K562 (cell line): ENCODE data around the gene SEPTIN2. TPM values are rescaled to one million over a fixed set of nuclear protein-coding genes. Genes with fewer than 3 reads are reported as not detected.

Experiments
- ATAC-seq: fragments of 200-7000 bp; cut with Tn5 transposase; 3 replicates; pipeline ENCODE4 v1.9.1; 2020; ENCODE audit warnings: moderate library complexity
- BruUV-seq: library from RNA; stranded (reverse); fragments of 400-500 nt; replicated peaks from 2 replicates; lab custom pipeline; 2021; lab: Mats Ljungman, UMichigan
- CTCF ChIA-PET: fragments of 300-600 bp; formaldehyde crosslinking; extraction: SDS; loops from one replicate; lab custom pipeline; 2021; ENCODE audit warnings: low intra/inter-chr PET ratio; lab: Yijun Ruan, JAX
- POLR2A ChIA-PET: fragments of 300-600, 350-650 bp; sonication (Branson Sonifier 250); formaldehyde crosslinking; extraction: SDS; loops from one replicate; lab custom pipeline; 2021; ENCODE audit warnings: antibody characterized with exemption, inconsistent platforms; lab: Yijun Ruan, JAX
- DNase-seq, 4 experiments: peaks; one replicate each; pipeline versions ENCODE4 v3.0.0 to v3.0.0-alpha.2; 2011 to 2018; ENCODE audit warnings: low spot score in 3 of 4, mixed read lengths in 3 of 4; ENCODE audit errors: extremely low read depth in 1 of 4
- FAIRE-seq: peaks from 2 replicates; lab custom pipeline; 2011; peaks lifted over from hg19 to GRCh38; lab: Jason Lieb, UNC
- H2AFZ ChIP-seq: 2 replicates; pipeline ENCODE4 v1.6.0; 2011; ENCODE audit warnings: low read depth, low read length, control low read depth, inconsistent platforms
- H3K27ac ChIP-seq: fragments of 200-600 bp; 3 replicates; pipeline ENCODE4 v1.8.0; 2011; ENCODE audit warnings: low read depth, mild to moderate bottlenecking, control low read depth, inconsistent platforms, low read length, moderate library complexity, mixed read lengths; ENCODE audit errors: extremely low read depth
- H3K27me3 ChIP-seq, 2 experiments: fragments of 300-600 bp in 1 of 2; 2 replicates in 1 of 2; 3 replicates in 1 of 2; pipeline versions ENCODE4 v1.6.0 to v1.8.0; 2011; ENCODE audit warnings: inconsistent platforms in 2 of 2, low read length in 2 of 2, mild to moderate bottlenecking in 1 of 2, mixed read lengths in 1 of 2, moderate library complexity in 1 of 2; ENCODE audit not compliant: control insufficient read depth in 2 of 2, insufficient read depth in 2 of 2
- H3K36me3 ChIP-seq: fragments of 300-600 bp; 3 replicates; pipeline ENCODE4 v1.8.0; 2011; ENCODE audit warnings: mild to moderate bottlenecking, low read length, inconsistent platforms; ENCODE audit not compliant: control insufficient read depth, insufficient read depth
- H3K4me1 ChIP-seq, 2 experiments: fragments of 200-600 bp in 1 of 2; replicated peaks in 1 of 2; 2 replicates in 1 of 2; 3 replicates in 1 of 2; pipeline versions ENCODE4 v1.5.1 to v1.8.0; 2011; ENCODE audit warnings: inconsistent platforms in 2 of 2, low read length in 2 of 2, mild to moderate bottlenecking in 1 of 2, mixed read lengths in 1 of 2, moderate library complexity in 1 of 2; ENCODE audit not compliant: control insufficient read depth in 2 of 2, insufficient read depth in 2 of 2
- H3K4me2 ChIP-seq: 2 replicates; pipeline ENCODE4 v1.6.1; 2011; ENCODE audit warnings: low read length, control low read depth, inconsistent platforms, mixed read lengths; ENCODE audit not compliant: insufficient read depth
- H3K4me3 ChIP-seq: fragments of 200-600 bp; sonication (generic), shearing (Covaris generic); 2 replicates; pipeline ENCODE4 v1.5.1; 2016; ENCODE audit warnings: control low read depth, inconsistent platforms
- H3K79me2 ChIP-seq: fragments of 200-600 bp; 3 replicates; pipeline ENCODE4 v1.8.0; 2011; ENCODE audit warnings: low read length, inconsistent platforms; ENCODE audit not compliant: control insufficient read depth, insufficient read depth
- H3K9ac ChIP-seq, 2 experiments: 2 replicates each; pipeline versions ENCODE4 v1.6.0 to v1.6.1; 2011; ENCODE audit warnings: low read depth in 2 of 2, low read length in 2 of 2, control low read depth in 1 of 2, inconsistent platforms in 1 of 2, mild to moderate bottlenecking in 1 of 2, mixed read lengths in 1 of 2; ENCODE audit not compliant: insufficient read depth in 1 of 2
- H3K9me1 ChIP-seq: one replicate; pipeline ENCODE4 v1.6.0; 2011; ENCODE audit warnings: inconsistent platforms, mild to moderate bottlenecking, low read length, moderate library complexity; ENCODE audit not compliant: control insufficient read depth, insufficient read depth
- H3K9me3 ChIP-seq: replicated peaks from 2 replicates; pipeline ENCODE4 v1.5.1; 2011; ENCODE audit warnings: low read depth, low read length, inconsistent platforms; ENCODE audit not compliant: control insufficient read depth, insufficient read depth
- H4K20me1 ChIP-seq: replicated peaks from 2 replicates; pipeline ENCODE4 v1.6.1; 2011; ENCODE audit warnings: low read length, inconsistent platforms, mixed read lengths; ENCODE audit not compliant: control insufficient read depth, insufficient read depth
- ARID4B ChIP-seq: sonication (generic); formaldehyde crosslinking; IDR thresholded peaks from 2 replicates; pipeline ENCODE4 v1.8.0; 2022; ENCODE audit warnings: mild to moderate bottlenecking, missing genetic modification reagents
- BHLHE40 ChIP-seq: IDR thresholded peaks from 2 replicates; pipeline ENCODE4 v1.6.1; 2011; ENCODE audit warnings: low read length, improper control_type of control experiment
- CBFB ChIP-seq: sonication (generic); formaldehyde crosslinking; IDR thresholded peaks from 2 replicates; pipeline ENCODE4 v1.4.0; 2020; ENCODE audit warnings: mild to moderate bottlenecking, missing genetic modification reagents
- CEBPB ChIP-seq: fragments of 450-650 bp; IDR thresholded peaks from 2 replicates; pipeline ENCODE4 v1.6.1; 2016; ENCODE audit warnings: missing genetic modification characterization, missing compliant biosample characterization
- EGR1 ChIP-seq: fragments of 450-650 bp; conservative IDR thresholded peaks from 2 replicates; pipeline ENCODE4 v1.6.1; 2017; ENCODE audit warnings: mild to moderate bottlenecking
- HSF4 ChIP-seq: fragments of 250-450 bp; sonication (Bioruptor Pico); IDR thresholded peaks from 2 replicates; pipeline ENCODE4 v2.1.2; 2022; ENCODE audit warnings: mild to moderate bottlenecking, moderate library complexity, borderline replicate concordance
- MEIS2 ChIP-seq: fragments of 450-650 bp; IDR thresholded peaks from 2 replicates; pipeline ENCODE4 v1.6.1; 2014; ENCODE audit warnings: mild to moderate bottlenecking; ENCODE audit not compliant: partially characterized antibody
- MIER1 ChIP-seq: fragments of 450-650 bp; IDR thresholded peaks from 2 replicates; pipeline ENCODE4 v1.6.1; 2016; ENCODE audit warnings: antibody characterized with exemption, mild to moderate bottlenecking, low read depth
- POLR3A ChIP-seq: IDR thresholded peaks from 2 replicates; pipeline ENCODE4 v1.6.1; 2011; ENCODE audit warnings: borderline replicate concordance, mild to moderate bottlenecking, moderate library complexity; ENCODE audit not compliant: insufficient read length, insufficient read depth; ENCODE audit errors: extremely low read depth
- RAD51 ChIP-seq: fragments of 450-650 bp; IDR thresholded peaks from 2 replicates; pipeline ENCODE4 v1.7.1; 2016; ENCODE audit warnings: low read depth, mild to moderate bottlenecking, borderline replicate concordance
- SMARCA4 ChIP-seq: fragments of 450-650 bp; IDR thresholded peaks from 2 replicates; pipeline ENCODE4 v1.6.1; 2016
- SRF ChIP-seq, 2 experiments: fragments of 250-450, 450-650 bp in 1 of 2; sonication (Bioruptor Pico) in 1 of 2; sonication (generic) in 1 of 2; formaldehyde crosslinking; IDR thresholded peaks; 2 replicates each; pipeline versions ENCODE4 v1.5.0 to v1.5.1; 2020 to 2022; ENCODE audit warnings: mild to moderate bottlenecking in 1 of 2, missing genetic modification reagents in 1 of 2
- TRIM28 ChIP-seq: fragments of 450-650 bp; IDR thresholded peaks from 2 replicates; pipeline ENCODE4 v1.6.1; 2017
- UBTF ChIP-seq, 2 experiments: IDR thresholded peaks; 2 replicates each; pipeline ENCODE4 v1.6.1; 2012; ENCODE audit warnings: improper control_type of control experiment in 2 of 2, low read depth in 2 of 2, low read length in 2 of 2, borderline replicate concordance in 1 of 2
- ZNF239 ChIP-seq: fragments of 250-450 bp; sonication (Bioruptor Pico); IDR thresholded peaks from 2 replicates; pipeline ENCODE4 v1.4.0; 2020; ENCODE audit warnings: mild to moderate bottlenecking
- WGBS: fragments of 100-300 bp; shearing (Covaris generic); methylation state at CpG from one replicate; pipeline ENCODE4 v1.1.6; 2016; ENCODE audit warnings: low coverage, mixed read lengths; ENCODE audit not compliant: insufficient coverage; ENCODE audit errors: missing lambda C conversion rate; 5-methylcytosine and 5-hydroxymethylcytosine counted together
- in situ Hi-C: fragments of 300-500 bp; cut with MboI; formaldehyde crosslinking; loops from 4 replicates; pipeline ENCODE4 v1.15.0; 2018; ENCODE audit warnings: inconsistent platforms, mixed read lengths
- intact Hi-C: fragments of 100-400 bp; cut with micrococcal nuclease; formaldehyde crosslinking; loops from 2 replicates; pipeline ENCODE4 v1.14.2; 2022
- polyA plus RNA-seq, 8 experiments: library from polyadenylated mRNA; depleted of rRNA in 4 of 8; stranded (reverse) in 5 of 8; unstranded in 3 of 8; fragments of >200 nt; fragmentation: Nextera tagmentation in 2 of 8; fragmentation: Illumina TruSeq in 1 of 8; extraction: Ambion mirVana in 2 of 8; extraction: Trizol in 1 of 8; gene quantifications; 2 replicates each; pipeline versions ENCODE4 v1.2.1 to v1.2.3, GENCODE V29; 2011 to 2014; ENCODE audit warnings: inconsistent platforms in 1 of 8, missing spikeins in 1 of 8
- total RNA-seq, 7 experiments: library from RNA; depleted of rRNA in 6 of 7; stranded (reverse); fragments of >200 nt in 6 of 7; fragmentation: Illumina TruSeq in 2 of 7; extraction: Trizol in 2 of 7; gene quantifications; 2 replicates each; pipeline versions ENCODE4 v1.2.1 to v1.2.3, GENCODE V29; 2011 to 2021; ENCODE audit warnings: low replicate concordance in 1 of 7

SEPTIN2 gene
- total and polyA plus RNA-seq, 9 of the 15 experiments (the other 6 are each of a cell fraction or from before 2014, with no cell fraction given): 121 to 367 (median 166) TPM

- intact Hi-C loops: loop anchor here (5.0 kb wide), 1 partner anchor 38 kb away; no protein-coding TSS in a partner anchor
- peak within 1 kb of the TSS; percentile 93 for H3K4me3 ChIP-seq
- in situ Hi-C loops: no loop called here
- WGBS: 0% methylated on average over 3 of the region's 73 CpGs
- ChIA-PET CTCF (no interaction called here), POLR2A (interaction anchor here (0.6 to 4.4 kb wide), 14 partner anchors 11 to 256 kb away, joined by 3 to 64 read pairs (median 3); no protein-coding TSS in a partner anchor)
- H3K4me1 ChIP-seq: peaks cover 13 to 37% of the 10 kb centered on the region in 2 experiments; a peak in 4 of 5 replicates
- ATAC-seq (peak; percentile 88), FAIRE-seq (peak; percentile 85), DNase-seq (peak; percentile 92 to 98 (median 94))
- H3K27ac ChIP-seq: peak within 1 kb of the TSS; percentile 100
- no TSS peak for BruUV-seq
- H3K9ac ChIP-seq: peak within 1 kb of the TSS; percentile 100
- H3K9me1 ChIP-seq: no peaks in the 10 kb centered on the region
- peak within 1 kb of the TSS; percentile 94 for H2AFZ ChIP-seq
- no peaks in the 10 kb centered on the region for H3K27me3 ChIP-seq
- peaks cover 18% of the 10 kb centered on the region for H4K20me1 ChIP-seq
- no peaks in the 10 kb centered on the region for H3K9me3 ChIP-seq
- peaks cover 41% of the 10 kb centered on the region; the same call in 2 of the 3 replicates for H3K36me3 ChIP-seq
- H3K79me2 ChIP-seq: peaks cover 96% of the 10 kb centered on the region
- peak within 1 kb of the TSS; percentile 99 for H3K4me2 ChIP-seq
- no peak for TF ChIP-seq MIER1
- no peak for TF ChIP-seq TRIM28
- peak; percentile 91 for TF ChIP-seq CEBPB (tag)
- TF ChIP-seq ARID4B (CRISPR knock-in tag): no peak; the same call in 1 of the 2 replicates
- TF ChIP-seq EGR1: peak; percentile 67
- peak; percentile 91 for TF ChIP-seq RAD51
- no peak; a peak in 1 of 4 replicates for TF ChIP-seq SRF (CRISPR knock-in tag; IDR thresholded peaks at IDR 0.05)
- TF ChIP-seq CBFB (CRISPR knock-in tag): no peak
- peak; percentile 86 for TF ChIP-seq MEIS2
- no peak for TF ChIP-seq ZNF239 (CRISPR knock-in tag)
- TF ChIP-seq HSF4 (CRISPR knock-in tag): no peak
- TF ChIP-seq POLR3A: no peak
- TF ChIP-seq BHLHE40: peak; percentile 46
- no peak for TF ChIP-seq SMARCA4
- 0 out of 4 replicates have a peak, but pooled peaks of 1 of the 2 experiments have one; percentile 45 for TF ChIP-seq UBTF (IDR thresholded peaks at IDR 0.05; ENCODE audit: borderline replicate concordance in 1 of 2, low read depth in 2 of 2, low read length in 2 of 2)
Observed at GRCh38 chr2:241315093-241315878, 439 bp upstream of the SEPTIN2 start, which contains the start of gene HDLBP. Gene HDLBP, minus strand, starts transcription at chr2:241315672. Its CDS starts 48,803 bp downstream, at chr2:241266869.
